Omental fat pad (tissue), 4 donors: ENCODE data around the gene ADM5. TPM values are rescaled to one million over a fixed set of nuclear protein-coding genes. Genes with fewer than 3 reads are reported as not detected.
A peak's percentile ranks its signal among the peaks of the same experiment; 100 is the strongest.

ENCODE experiments used
- ATAC-seq: fragments of 150-250 bp; one replicate; pipeline ENCODE4 v1.9.1; 2016; ENCODE audit warnings: mild to moderate bottlenecking, moderate library complexity; ENCODE audit not compliant: low FRiP score
- DNase-seq: peaks from one replicate; pipeline ENCODE4 v3.0.0-alpha.2; 2019; ENCODE audit warnings: low spot score
- CTCF ChIP-seq, 3 donors: fragments of 450-650 bp; IDR thresholded peaks; one replicate each; pipeline ENCODE4 v1.5.1; 2016 to 2017; ENCODE audit warnings: antibody characterized with exemption in 3 of 3, mild to moderate bottlenecking in 3 of 3, moderate library complexity in 2 of 3
- total RNA-seq, 4 donors: library from RNA; depleted of rRNA; stranded (reverse); fragments of >200 nt; gene quantifications; one replicate each; pipeline ENCODE4 v1.1.0, GENCODE V29; 2016

The ADM5 gene
- total RNA-seq, 4 donors from 2014 or later = 1.2 to 3.4 (median 2.3) TPM

GRCh38 chr19:49660338-49660961, 28.9 kb upstream of the ADM5 start:
- TF ChIP-seq CTCF (IDR thresholded peaks at IDR 0.05) = no peak
- DNase-seq (no peak), ATAC-seq (no peak)

GRCh38 chr19:49662011-49662410, 27.4 kb upstream of the ADM5 start:
- ATAC-seq (no peak), DNase-seq (no peak)
- TF ChIP-seq CTCF (IDR thresholded peaks at IDR 0.05) = no peak

GRCh38 chr19:49663224-49663623, 26.2 kb upstream of the ADM5 start:
- DNase-seq (no peak), ATAC-seq (no peak)
- no peak for TF ChIP-seq CTCF (IDR thresholded peaks at IDR 0.05)

- ATAC-seq = peak; percentile 74
- peak; percentile 94 for DNase-seq
- no peak for TF ChIP-seq CTCF (IDR thresholded peaks at IDR 0.05)
Observed at GRCh38 chr19:49664171-49665035, 25.0 kb upstream of the ADM5 start.

- DNase-seq (no peak), ATAC-seq (no peak)
- no peak for TF ChIP-seq CTCF (IDR thresholded peaks at IDR 0.05)
Observed at GRCh38 chr19:49665036-49665350, 24.4 kb upstream of the ADM5 start.

GRCh38 chr19:49665351-49666119, 23.9 kb upstream of the ADM5 start, which contains the start of the genes BCL2L12 and IRF3:
BCL2L12 (plus strand) TSS chr19:49665933; CDS start chr19:49666693, 760 bp downstream.
IRF3 (minus strand) TSS chr19:49665857; CDS start chr19:49664838, 1,019 bp downstream.
- no peak for TF ChIP-seq CTCF (IDR thresholded peaks at IDR 0.05)
- peak; percentile 93 for ATAC-seq
- peak; percentile 99 for DNase-seq
